Esophagus squamous epithelium (tissue), 4 donors: ENCODE measurements around the gene PON2.

ENCODE experiments used
- POLR2A ChIP-seq, 4 donors: fragments of 450-650 bp; IDR thresholded peaks; one replicate each; pipeline ENCODE4 v1.6.1; 2017; ENCODE audit warnings: antibody characterized with exemption in 4 of 4, mild to moderate bottlenecking in 4 of 4, moderate library complexity in 3 of 4
- TF ChIP-seq, protein P1 (sequence below), 6 experiments: fragments of 450-650 bp in 4 of 6; fragments of 200-600 bp in 2 of 6; sonication (generic) in 2 of 6; IDR thresholded peaks; one replicate each; pipeline ENCODE4 v1.5.1; 2016 to 2019; ENCODE audit warnings: antibody characterized with exemption in 6 of 6, mild to moderate bottlenecking in 4 of 6, moderate library complexity in 4 of 6

DNA sequence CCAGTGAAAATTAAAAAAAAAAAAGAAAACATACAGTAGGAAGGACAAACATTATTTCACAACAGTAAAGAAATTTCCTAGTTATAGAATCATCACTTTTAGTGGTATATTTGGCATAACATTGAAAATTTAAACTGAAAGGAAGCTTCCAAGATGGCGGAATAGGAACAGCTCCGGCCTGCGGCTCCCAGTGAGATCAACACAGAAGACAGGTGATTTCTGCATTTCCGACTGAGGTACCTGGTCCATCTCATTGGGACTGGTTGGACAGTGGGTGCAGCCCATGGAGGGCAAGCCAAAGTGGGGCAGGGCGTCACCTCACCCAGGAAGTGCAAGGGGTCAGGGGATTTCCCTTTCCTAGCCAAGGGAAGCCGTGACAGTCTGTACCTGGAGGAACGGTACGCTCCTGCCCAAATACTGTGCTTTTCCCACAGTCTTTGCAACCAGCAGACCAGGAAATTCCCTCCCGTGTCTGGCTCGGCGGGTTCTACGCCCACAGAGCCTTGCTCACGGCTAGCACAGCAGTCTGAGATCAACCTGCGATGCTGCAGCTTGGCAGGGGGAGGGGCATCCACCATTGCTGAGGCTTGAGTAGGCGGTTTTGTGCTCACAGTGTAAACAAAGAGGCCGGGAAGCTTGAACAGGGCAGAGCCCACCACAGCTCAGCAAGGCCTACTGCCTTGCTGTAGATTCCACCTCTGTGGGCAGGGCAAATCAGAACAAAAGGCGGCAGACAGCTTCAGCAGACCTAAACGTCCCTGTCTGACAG is 58.0 kb downstream of the PON2 start:
- TF ChIP-seq, protein P1, sequence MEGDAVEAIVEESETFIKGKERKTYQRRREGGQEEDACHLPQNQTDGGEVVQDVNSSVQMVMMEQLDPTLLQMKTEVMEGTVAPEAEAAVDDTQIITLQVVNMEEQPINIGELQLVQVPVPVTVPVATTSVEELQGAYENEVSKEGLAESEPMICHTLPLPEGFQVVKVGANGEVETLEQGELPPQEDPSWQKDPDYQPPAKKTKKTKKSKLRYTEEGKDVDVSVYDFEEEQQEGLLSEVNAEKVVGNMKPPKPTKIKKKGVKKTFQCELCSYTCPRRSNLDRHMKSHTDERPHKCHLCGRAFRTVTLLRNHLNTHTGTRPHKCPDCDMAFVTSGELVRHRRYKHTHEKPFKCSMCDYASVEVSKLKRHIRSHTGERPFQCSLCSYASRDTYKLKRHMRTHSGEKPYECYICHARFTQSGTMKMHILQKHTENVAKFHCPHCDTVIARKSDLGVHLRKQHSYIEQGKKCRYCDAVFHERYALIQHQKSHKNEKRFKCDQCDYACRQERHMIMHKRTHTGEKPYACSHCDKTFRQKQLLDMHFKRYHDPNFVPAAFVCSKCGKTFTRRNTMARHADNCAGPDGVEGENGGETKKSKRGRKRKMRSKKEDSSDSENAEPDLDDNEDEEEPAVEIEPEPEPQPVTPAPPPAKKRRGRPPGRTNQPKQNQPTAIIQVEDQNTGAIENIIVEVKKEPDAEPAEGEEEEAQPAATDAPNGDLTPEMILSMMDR (IDR thresholded peaks at IDR 0.05): no peak
- no peak for TF ChIP-seq POLR2A (IDR thresholded peaks at IDR 0.05)
